NCI-H187 treated with DMSO at 0.1 percent for 48 hours (cell line): Measurements from ENCODE around the gene MS4A12.
"Not testable (repeated sequence)": the region's sequence is repeated elsewhere in the genome, so short reads cannot be mapped to it uniquely, and the experiment has no call there.

Experiments used
- DNase-seq: peaks from one replicate; lab custom pipeline; 2025; lab: John Stamatoyannopoulos, UW

Gene MS4A12

GRCh38 chr11:60492488-60493009, at the start of gene MS4A12:
Gene MS4A12 (plus strand): TSS chr11:60492778. CDS start chr11:60497319, 4,541 bp downstream.
- DNase-seq, result no peak

- no peak for DNase-seq
These were observed 45.5 kb upstream of the MS4A12 start for GRCh38 chr11:60447070-60447469.

GRCh38 chr11:60447846-60448245, 44.7 kb upstream of the MS4A12 start:
- DNase-seq, result no peak

GRCh38 chr11:60451185-60451584, 41.4 kb upstream of the MS4A12 start:
- DNase-seq, result not testable (repeated sequence)

- DNase-seq, result no peak
These were observed 38.4 kb upstream of the MS4A12 start for GRCh38 chr11:60454212-60454611.

- no peak for DNase-seq
These were observed 37.0 kb upstream of the MS4A12 start, which contains the start of gene MS4A1 for GRCh38 chr11:60455531-60456042. Gene MS4A1 (plus strand): TSS chr11:60455847. CDS start chr11:60462375, 6,528 bp downstream.

GRCh38 chr11:60457576-60457975, 35.0 kb upstream of the MS4A12 start:
- DNase-seq, result no peak

- no peak for DNase-seq
These were observed 33.2 kb upstream of the MS4A12 start for GRCh38 chr11:60459345-60459744.

GRCh38 chr11:60468829-60469228, 23.7 kb upstream of the MS4A12 start:
- no peak for DNase-seq

GRCh38 chr11:60469723-60470122, 22.9 kb upstream of the MS4A12 start:
- no peak for DNase-seq

- DNase-seq, result no peak
These were observed 15.5 kb upstream of the MS4A12 start for GRCh38 chr11:60477035-60477445.

GRCh38 chr11:60482361-60482760, 10.2 kb upstream of the MS4A12 start:
- DNase-seq, result no peak

- no peak for DNase-seq
These were observed 6.6 kb upstream of the MS4A12 start for GRCh38 chr11:60485987-60486386.

GRCh38 chr11:60493454-60493853, 876 bp downstream of the MS4A12 start:
- no peak for DNase-seq

- DNase-seq, result no peak
These were observed 5.8 kb downstream of the MS4A12 start for GRCh38 chr11:60498399-60498798.

- no peak for DNase-seq
These were observed 6.3 kb downstream of the MS4A12 start for GRCh38 chr11:60498853-60499252.

GRCh38 chr11:60500276-60500910, 7.8 kb downstream of the MS4A12 start:
- no peak for DNase-seq

- no peak for DNase-seq
These were observed 9.7 kb downstream of the MS4A12 start for GRCh38 chr11:60502221-60502775.

- no peak for DNase-seq
These were observed 11.8 kb downstream of the MS4A12 start for GRCh38 chr11:60504219-60504905.

- not testable (repeated sequence) for DNase-seq
These were observed 17.0 kb downstream of the MS4A12 start for GRCh38 chr11:60509609-60510008.

- DNase-seq, result not testable (repeated sequence)
These were observed 17.6 kb downstream of the MS4A12 start for GRCh38 chr11:60510209-60510608.

- DNase-seq, result no peak
These were observed 18.8 kb downstream of the MS4A12 start for GRCh38 chr11:60511393-60511792.
